ENCODE measurements around the gene FBLN2.

DNA sequence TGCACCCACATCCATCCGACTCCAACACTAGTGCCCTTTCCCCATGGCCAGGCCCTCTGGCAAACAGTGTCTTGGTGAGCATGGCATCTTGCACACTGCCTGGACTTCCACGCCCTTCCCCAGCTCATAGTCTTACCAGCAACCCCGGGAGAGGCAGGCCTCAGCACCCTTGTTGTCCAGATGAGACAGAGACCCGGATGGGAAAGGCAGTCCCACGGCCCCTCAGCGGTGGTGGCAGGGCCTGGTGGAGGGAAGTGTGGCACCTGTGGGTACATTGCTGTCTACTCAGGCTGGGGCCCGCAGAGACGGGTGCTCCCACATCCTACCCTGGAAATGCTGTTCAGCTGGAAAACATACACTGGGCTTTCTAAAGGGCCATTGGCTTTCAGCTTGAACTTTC is 40.4 kb upstream of the FBLN2 start:
- no peak for TF ChIP-seq POLR2AphosphoS5 (IDR thresholded peaks at IDR 0.05)
- TF ChIP-seq, protein P1, sequence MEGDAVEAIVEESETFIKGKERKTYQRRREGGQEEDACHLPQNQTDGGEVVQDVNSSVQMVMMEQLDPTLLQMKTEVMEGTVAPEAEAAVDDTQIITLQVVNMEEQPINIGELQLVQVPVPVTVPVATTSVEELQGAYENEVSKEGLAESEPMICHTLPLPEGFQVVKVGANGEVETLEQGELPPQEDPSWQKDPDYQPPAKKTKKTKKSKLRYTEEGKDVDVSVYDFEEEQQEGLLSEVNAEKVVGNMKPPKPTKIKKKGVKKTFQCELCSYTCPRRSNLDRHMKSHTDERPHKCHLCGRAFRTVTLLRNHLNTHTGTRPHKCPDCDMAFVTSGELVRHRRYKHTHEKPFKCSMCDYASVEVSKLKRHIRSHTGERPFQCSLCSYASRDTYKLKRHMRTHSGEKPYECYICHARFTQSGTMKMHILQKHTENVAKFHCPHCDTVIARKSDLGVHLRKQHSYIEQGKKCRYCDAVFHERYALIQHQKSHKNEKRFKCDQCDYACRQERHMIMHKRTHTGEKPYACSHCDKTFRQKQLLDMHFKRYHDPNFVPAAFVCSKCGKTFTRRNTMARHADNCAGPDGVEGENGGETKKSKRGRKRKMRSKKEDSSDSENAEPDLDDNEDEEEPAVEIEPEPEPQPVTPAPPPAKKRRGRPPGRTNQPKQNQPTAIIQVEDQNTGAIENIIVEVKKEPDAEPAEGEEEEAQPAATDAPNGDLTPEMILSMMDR (IDR thresholded peaks at IDR 0.05) = no peak

All from gastroesophageal sphincter (tissue), 3 donors.